Measurements from ENCODE around the gene NDUFS6.

DNA sequence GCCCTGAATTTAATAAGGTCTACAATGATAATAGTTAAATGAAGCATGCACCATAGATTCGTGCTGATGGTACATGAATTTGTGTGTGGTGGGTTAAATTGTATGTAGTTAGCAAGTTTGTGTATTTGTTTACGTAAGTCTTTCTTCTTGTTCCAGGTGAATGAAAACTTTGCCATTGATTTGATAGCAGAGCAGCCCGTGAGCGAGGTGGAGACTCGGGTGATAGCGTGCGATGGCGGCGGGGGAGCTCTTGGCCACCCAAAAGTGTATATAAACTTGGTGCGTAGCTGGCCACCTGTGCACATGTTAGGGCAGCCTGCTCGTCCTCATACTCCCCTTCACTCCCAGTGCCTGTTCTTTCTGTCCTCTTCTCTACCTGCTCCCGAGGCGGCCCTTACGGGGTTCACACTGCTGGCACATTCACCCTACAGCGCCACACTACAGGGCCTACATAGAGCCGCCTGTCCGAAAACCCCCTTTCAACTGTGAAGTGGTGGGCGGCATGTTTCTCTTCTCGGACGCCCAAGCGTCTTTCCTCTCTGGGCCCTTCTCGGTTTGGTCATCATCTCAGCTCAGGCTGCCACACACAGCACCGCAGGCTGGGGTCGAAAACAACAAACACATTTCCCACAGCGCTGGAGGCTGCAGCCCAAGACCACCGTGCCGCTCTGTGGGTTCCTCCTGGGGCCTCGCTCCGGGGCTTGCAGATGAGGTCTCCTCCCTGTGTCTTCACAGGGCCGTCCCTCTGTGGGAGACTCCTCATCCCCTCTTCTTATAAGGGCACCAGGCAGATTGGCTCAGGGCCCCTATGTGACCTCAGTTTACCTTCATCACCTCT is 13.2 kb downstream of the NDUFS6 start:
- TF ChIP-seq POLR2A (IDR thresholded peaks at IDR 0.05), result no peak
- TF ChIP-seq, protein P1, sequence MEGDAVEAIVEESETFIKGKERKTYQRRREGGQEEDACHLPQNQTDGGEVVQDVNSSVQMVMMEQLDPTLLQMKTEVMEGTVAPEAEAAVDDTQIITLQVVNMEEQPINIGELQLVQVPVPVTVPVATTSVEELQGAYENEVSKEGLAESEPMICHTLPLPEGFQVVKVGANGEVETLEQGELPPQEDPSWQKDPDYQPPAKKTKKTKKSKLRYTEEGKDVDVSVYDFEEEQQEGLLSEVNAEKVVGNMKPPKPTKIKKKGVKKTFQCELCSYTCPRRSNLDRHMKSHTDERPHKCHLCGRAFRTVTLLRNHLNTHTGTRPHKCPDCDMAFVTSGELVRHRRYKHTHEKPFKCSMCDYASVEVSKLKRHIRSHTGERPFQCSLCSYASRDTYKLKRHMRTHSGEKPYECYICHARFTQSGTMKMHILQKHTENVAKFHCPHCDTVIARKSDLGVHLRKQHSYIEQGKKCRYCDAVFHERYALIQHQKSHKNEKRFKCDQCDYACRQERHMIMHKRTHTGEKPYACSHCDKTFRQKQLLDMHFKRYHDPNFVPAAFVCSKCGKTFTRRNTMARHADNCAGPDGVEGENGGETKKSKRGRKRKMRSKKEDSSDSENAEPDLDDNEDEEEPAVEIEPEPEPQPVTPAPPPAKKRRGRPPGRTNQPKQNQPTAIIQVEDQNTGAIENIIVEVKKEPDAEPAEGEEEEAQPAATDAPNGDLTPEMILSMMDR (IDR thresholded peaks at IDR 0.05 in 8 of 11, conservative IDR thresholded peaks at IDR 0.05 in 3 of 11), result no peak
